Endodermal cell (in vitro differentiated cells): ENCODE data around the gene SLC28A1. TPM values are rescaled to one million over a fixed set of nuclear protein-coding genes. Genes with fewer than 3 reads are reported as not detected.

ENCODE experiments used
- DNase-seq: peaks from one replicate; pipeline ENCODE4 v3.0.0-alpha.2; 2017
- H3K27ac ChIP-seq: 2 replicates; pipeline ENCODE4 v1.5.1; 2013; ENCODE audit warnings: mild to moderate bottlenecking, low read depth, low read length, moderate library complexity
- H3K27me3 ChIP-seq: 2 replicates; pipeline ENCODE4 v1.6.1; 2013; ENCODE audit warnings: mild to moderate bottlenecking, low read length, moderate library complexity; ENCODE audit not compliant: insufficient read depth, control insufficient read depth, poor library complexity, severe bottlenecking
- H3K36me3 ChIP-seq: 2 replicates; pipeline ENCODE4 v1.7.0; 2013; ENCODE audit warnings: mild to moderate bottlenecking, low read length, moderate library complexity; ENCODE audit not compliant: control insufficient read depth, insufficient read depth
- H3K4me1 ChIP-seq: one replicate; pipeline ENCODE4 v1.7.0; 2013; ENCODE audit warnings: low read length; ENCODE audit not compliant: control insufficient read depth, insufficient read depth
- H3K4me3 ChIP-seq: 2 replicates; pipeline ENCODE4 v1.5.1; 2013; ENCODE audit warnings: mild to moderate bottlenecking, low read length, moderate library complexity
- H3K9ac ChIP-seq: 2 replicates; pipeline ENCODE4 v1.6.1; 2013; ENCODE audit warnings: mild to moderate bottlenecking, low read length, moderate library complexity; ENCODE audit not compliant: poor library complexity, severe bottlenecking; ENCODE audit errors: extremely low read depth
- H3K9me3 ChIP-seq: 2 replicates; pipeline ENCODE4 v1.6.1; 2013; ENCODE audit warnings: mild to moderate bottlenecking, low read length, moderate library complexity; ENCODE audit not compliant: control insufficient read depth
- H3K27ac Mint-ChIP-seq: 2 replicates; pipeline ENCODE4 v1.8.0; 2020; ENCODE audit warnings: mixed read lengths
- H3K27me3 Mint-ChIP-seq: 2 replicates; pipeline ENCODE4 v1.8.0; 2021; ENCODE audit warnings: mild to moderate bottlenecking, mixed read lengths; ENCODE audit not compliant: insufficient read depth
- H3K36me3 Mint-ChIP-seq: 2 replicates; pipeline ENCODE4 v1.8.0; 2020; ENCODE audit warnings: low read depth, mixed read lengths
- H3K4me1 Mint-ChIP-seq: 2 replicates; pipeline ENCODE4 v1.8.0; 2020; ENCODE audit warnings: mixed read lengths
- H3K4me3 Mint-ChIP-seq: 2 replicates; pipeline ENCODE4 v1.8.0; 2020; ENCODE audit warnings: mild to moderate bottlenecking, moderate library complexity, mixed read lengths
- H3K9me3 Mint-ChIP-seq: 2 replicates; pipeline ENCODE4 v1.8.0; 2020; ENCODE audit warnings: mild to moderate bottlenecking, mixed read lengths
- CTCF ChIP-seq: fragments of 200-600 bp; sonication (generic); conservative IDR thresholded peaks from 2 replicates; pipeline ENCODE4 v1.5.0; 2021; ENCODE audit warnings: antibody characterized with exemption, mild to moderate bottlenecking
- WGBS, 2 experiments: methylation state at CpG; one replicate each; pipeline versions ENCODE4 v1.1.5 to v1.1.7; 2013; ENCODE audit warnings: missing lambda C conversion rate in 2 of 2, mixed read lengths in 1 of 2; ENCODE audit not compliant: insufficient coverage in 1 of 2, insufficient read length in 1 of 2; 5-methylcytosine and 5-hydroxymethylcytosine counted together
- total RNA-seq, 2 donors: library from RNA; stranded (reverse); fragmentation: NEBNext Ultra II Directional in 1 of 2; extraction: Animal tissue kit (Norgen Biotek cat#: 25700) in 1 of 2; gene quantifications; 2 replicates in 1 of 2; 3 replicates in 1 of 2; pipeline ENCODE4 v1.2.1, GENCODE V29; 2021

Gene SLC28A1
- total RNA-seq, 2 donors from 2014 or later: not detected

GRCh38 chr15:84910928-84911623 is 26.6 kb downstream of the SLC28A1 start:
- Mint-ChIP-seq H3K27ac (no peak overlapping the region), H3K4me3 (no peak overlapping the region), H3K27me3 (peaks cover 3% of the 10 kb centered on the region), H3K9me3 (no peaks in the 10 kb centered on the region), H3K4me1 (peaks cover 2% of the 10 kb centered on the region), H3K36me3 (no peaks in the 10 kb centered on the region)
- H3K9me3 ChIP-seq: no peaks in the 10 kb centered on the region
- no peak overlapping the region for H3K9ac ChIP-seq
- H3K4me1 ChIP-seq: no peaks in the 10 kb centered on the region
- no peak for TF ChIP-seq CTCF
- no peak overlapping the region for H3K4me3 ChIP-seq
- 95 to 100% methylated on average over 10 to 17 of the region's 17 CpGs for WGBS, 2 experiments
- no peak overlapping the region for H3K27ac ChIP-seq
- no peaks in the 10 kb centered on the region for H3K27me3 ChIP-seq
- DNase-seq: no peak
- no peaks in the 10 kb centered on the region for H3K36me3 ChIP-seq

DNA sequence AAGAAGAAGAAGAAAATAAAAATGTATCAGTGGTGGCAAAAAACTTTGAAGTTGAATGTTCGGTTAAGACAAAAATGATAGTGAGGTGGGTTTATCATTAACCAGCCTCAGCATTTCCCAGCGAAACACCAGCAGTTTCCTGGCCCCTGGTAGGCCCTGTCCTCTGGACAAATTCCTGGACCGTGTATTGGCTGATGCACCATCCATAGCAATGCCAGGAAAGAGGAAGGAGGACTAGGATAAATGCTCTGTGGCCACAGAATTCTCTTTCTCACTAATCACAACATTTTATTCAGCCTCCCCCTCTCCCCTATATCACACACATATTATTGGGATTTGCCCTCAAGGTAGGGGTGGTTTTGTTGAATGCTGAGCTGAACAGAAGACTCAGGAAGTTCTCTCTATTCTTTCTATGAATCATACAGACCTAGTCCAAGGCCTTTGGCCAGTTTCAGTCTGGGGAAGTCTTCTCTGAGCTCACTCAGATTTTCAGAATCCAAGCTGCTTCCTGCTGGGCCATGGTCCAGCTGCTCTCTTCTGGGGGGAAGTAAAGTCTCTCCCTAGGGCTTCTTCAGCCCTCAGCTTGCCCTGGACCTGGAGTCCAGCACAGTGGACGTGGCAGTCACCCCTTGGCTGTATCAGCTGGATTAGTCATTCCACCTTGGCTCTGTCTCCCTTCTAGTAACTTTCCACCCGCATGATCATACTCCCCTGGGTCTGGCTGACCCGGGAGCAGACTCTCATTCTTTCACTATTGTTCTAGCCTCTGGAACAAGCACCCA is 27.6 kb downstream of the SLC28A1 start:
- H3K4me3 Mint-ChIP-seq: no peak overlapping the region
- no peaks in the 10 kb centered on the region for H3K36me3 ChIP-seq
- no peak for DNase-seq
- H3K4me1 ChIP-seq: no peaks in the 10 kb centered on the region
- H3K36me3 Mint-ChIP-seq: no peaks in the 10 kb centered on the region
- H3K9ac ChIP-seq: no peak overlapping the region
- no peak for TF ChIP-seq CTCF
- H3K27me3 ChIP-seq: no peaks in the 10 kb centered on the region
- H3K4me3 ChIP-seq: no peak overlapping the region
- no peaks in the 10 kb centered on the region for H3K9me3 Mint-ChIP-seq
- no peak overlapping the region for H3K27ac Mint-ChIP-seq
- WGBS, 2 experiments: 69 to 88% methylated on average over 4 to 6 of the region's 6 CpGs
- H3K9me3 ChIP-seq: no peaks in the 10 kb centered on the region
- H3K4me1 Mint-ChIP-seq: peaks cover 2% of the 10 kb centered on the region
- no peak overlapping the region for H3K27ac ChIP-seq
- peaks cover 3% of the 10 kb centered on the region for H3K27me3 Mint-ChIP-seq

DNA sequence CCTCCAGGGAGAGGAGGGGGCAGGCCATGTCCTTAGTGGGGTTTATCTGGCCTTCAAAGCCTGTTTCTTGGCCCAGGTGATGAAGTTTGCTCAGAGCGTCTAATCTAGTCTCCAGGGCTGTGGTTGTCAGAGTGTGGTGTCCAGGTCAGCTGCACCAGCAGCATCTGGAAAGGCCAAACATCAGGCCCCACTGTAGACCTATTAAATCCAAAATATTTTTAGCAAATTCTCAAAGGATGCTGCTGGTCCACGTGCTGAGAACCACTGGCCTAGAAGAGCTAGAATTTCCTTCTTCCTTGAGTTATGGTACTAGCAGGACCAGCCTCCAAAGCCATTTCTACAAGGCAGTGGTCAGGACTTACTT is 28.9 kb downstream of the SLC28A1 start:
- Mint-ChIP-seq H3K27me3 (peaks cover 3% of the 10 kb centered on the region), H3K4me1 (peaks cover 2% of the 10 kb centered on the region), H3K27ac (no peak overlapping the region), H3K36me3 (no peaks in the 10 kb centered on the region), H3K9me3 (no peaks in the 10 kb centered on the region), H3K4me3 (no peak overlapping the region)
- DNase-seq: no peak
- no peak for TF ChIP-seq CTCF
- WGBS, 2 experiments: 83 to 91% methylated on average over 2 of the region's 2 CpGs
- Histone ChIP-seq H3K4me3 (no peak overlapping the region), H3K36me3 (no peaks in the 10 kb centered on the region), H3K9me3 (no peaks in the 10 kb centered on the region), H3K27me3 (no peaks in the 10 kb centered on the region), H3K4me1 (no peaks in the 10 kb centered on the region), H3K9ac (no peak overlapping the region), H3K27ac (no peak overlapping the region)
